ENCODE data around the gene VAPA. TPM values are rescaled to one million over a fixed set of nuclear protein-coding genes. Genes with fewer than 3 reads are reported as not detected.

The VAPA gene
- total RNA-seq, 6 experiments from 2014 or later: 184 to 237 (median 206) TPM

GRCh38 chr18:9985641-9986040, 71.8 kb downstream of the VAPA start:
- H3K4me3 Mint-ChIP-seq: no peak overlapping the region
- no peaks in the 10 kb centered on the region for H3K4me1 Mint-ChIP-seq (ENCODE audit: low read depth)
- no peak for DNase-seq
- TF ChIP-seq, protein P1, sequence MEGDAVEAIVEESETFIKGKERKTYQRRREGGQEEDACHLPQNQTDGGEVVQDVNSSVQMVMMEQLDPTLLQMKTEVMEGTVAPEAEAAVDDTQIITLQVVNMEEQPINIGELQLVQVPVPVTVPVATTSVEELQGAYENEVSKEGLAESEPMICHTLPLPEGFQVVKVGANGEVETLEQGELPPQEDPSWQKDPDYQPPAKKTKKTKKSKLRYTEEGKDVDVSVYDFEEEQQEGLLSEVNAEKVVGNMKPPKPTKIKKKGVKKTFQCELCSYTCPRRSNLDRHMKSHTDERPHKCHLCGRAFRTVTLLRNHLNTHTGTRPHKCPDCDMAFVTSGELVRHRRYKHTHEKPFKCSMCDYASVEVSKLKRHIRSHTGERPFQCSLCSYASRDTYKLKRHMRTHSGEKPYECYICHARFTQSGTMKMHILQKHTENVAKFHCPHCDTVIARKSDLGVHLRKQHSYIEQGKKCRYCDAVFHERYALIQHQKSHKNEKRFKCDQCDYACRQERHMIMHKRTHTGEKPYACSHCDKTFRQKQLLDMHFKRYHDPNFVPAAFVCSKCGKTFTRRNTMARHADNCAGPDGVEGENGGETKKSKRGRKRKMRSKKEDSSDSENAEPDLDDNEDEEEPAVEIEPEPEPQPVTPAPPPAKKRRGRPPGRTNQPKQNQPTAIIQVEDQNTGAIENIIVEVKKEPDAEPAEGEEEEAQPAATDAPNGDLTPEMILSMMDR (IDR thresholded peaks at IDR 0.05): no peak
- H3K27ac Mint-ChIP-seq: no peak overlapping the region
- H3K36me3 Mint-ChIP-seq (ENCODE audit: low read depth): no peaks in the 10 kb centered on the region
- no peaks in the 10 kb centered on the region for H3K9me3 Mint-ChIP-seq
- H3K27me3 Mint-ChIP-seq (ENCODE audit: insufficient read depth): peaks cover 7% of the 10 kb centered on the region

DNA sequence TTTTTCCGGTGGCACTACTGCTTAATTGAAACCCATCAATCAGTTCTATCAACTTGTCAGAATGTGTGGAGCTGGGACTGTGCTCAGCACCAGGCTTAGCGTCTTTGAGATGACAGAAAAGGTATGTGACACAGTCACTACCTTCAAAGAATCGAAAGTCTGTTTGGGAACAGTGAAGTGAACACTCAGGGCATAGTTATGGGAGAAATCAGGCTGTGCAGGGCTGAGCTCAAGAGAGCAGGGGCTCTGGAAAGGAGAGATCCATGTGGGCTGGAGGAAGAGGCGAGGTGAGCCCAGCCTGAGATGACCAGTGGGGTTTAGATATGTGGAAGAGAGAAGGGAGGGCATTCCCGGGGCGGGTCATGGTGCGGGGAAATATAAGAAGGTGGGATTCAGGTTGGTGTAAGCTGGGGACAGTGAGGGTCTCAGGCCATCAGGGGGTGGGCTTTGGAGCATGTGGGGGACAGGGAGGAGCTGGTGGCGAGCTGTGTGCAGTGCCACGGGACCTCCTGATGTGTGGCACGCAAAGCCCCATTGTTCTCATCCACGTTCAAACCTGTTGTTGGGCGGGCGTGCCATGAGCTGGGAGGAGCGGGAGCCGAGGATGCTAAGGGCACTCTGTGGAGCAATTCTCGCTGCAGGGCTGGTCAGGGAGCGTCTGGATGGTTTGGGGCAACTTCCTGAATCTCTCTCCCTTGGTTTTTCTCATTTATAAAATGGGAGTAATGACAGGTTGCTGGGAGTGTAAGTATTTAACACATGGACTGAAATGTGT, 72.5 kb downstream of the VAPA start:
- no peaks in the 10 kb centered on the region for H3K4me1 Mint-ChIP-seq (ENCODE audit: low read depth)
- H3K27me3 Mint-ChIP-seq (ENCODE audit: insufficient read depth): peaks cover 8% of the 10 kb centered on the region
- no peaks in the 10 kb centered on the region for H3K9me3 Mint-ChIP-seq
- no peak overlapping the region for H3K27ac Mint-ChIP-seq
- H3K4me3 Mint-ChIP-seq: no peak overlapping the region
- H3K36me3 Mint-ChIP-seq (ENCODE audit: low read depth): no peaks in the 10 kb centered on the region
- DNase-seq: no peak
- TF ChIP-seq, protein P1 (IDR thresholded peaks at IDR 0.05): no peak

- TF ChIP-seq, protein P1 (IDR thresholded peaks at IDR 0.05): no peak
- no peaks in the 10 kb centered on the region for H3K9me3 Mint-ChIP-seq
- no peak for DNase-seq
- H3K36me3 Mint-ChIP-seq (ENCODE audit: low read depth): no peaks in the 10 kb centered on the region
- no peak overlapping the region for H3K4me3 Mint-ChIP-seq
- no peaks in the 10 kb centered on the region for H3K4me1 Mint-ChIP-seq (ENCODE audit: low read depth)
- peaks cover 14% of the 10 kb centered on the region for H3K27me3 Mint-ChIP-seq (ENCODE audit: insufficient read depth)
- no peak overlapping the region for H3K27ac Mint-ChIP-seq
These were observed 73.5 kb downstream of the VAPA start for GRCh38 chr18:9987345-9987744.

DNA sequence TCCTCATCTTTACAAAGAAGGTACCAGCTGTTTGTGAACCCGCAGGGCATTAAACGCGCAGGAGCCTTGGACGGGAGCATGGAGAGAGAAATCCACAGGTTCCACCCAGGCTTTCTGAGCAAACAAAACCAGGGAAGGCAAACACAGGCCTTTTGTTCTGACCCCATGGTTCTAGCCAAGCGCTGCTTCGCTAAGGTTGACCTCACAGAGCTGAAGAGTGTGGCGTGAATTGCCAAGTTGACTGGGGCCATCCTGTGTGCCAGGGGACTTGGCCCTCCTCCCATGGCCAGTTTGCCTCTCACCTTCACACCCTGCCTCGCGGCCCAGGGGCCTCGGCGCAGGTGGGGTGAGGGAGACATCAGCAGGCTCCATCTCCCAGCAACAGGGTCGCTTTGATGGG, 74.1 kb downstream of the VAPA start:
- Mint-ChIP-seq H3K4me3 (no peak overlapping the region), H3K36me3 (ENCODE audit: low read depth) (no peaks in the 10 kb centered on the region), H3K4me1 (ENCODE audit: low read depth) (no peaks in the 10 kb centered on the region), H3K9me3 (no peaks in the 10 kb centered on the region), H3K27ac (no peak overlapping the region), H3K27me3 (ENCODE audit: insufficient read depth) (peaks cover 18% of the 10 kb centered on the region)
- no peak for DNase-seq
- TF ChIP-seq, protein P1 (IDR thresholded peaks at IDR 0.05): no peak

DNA sequence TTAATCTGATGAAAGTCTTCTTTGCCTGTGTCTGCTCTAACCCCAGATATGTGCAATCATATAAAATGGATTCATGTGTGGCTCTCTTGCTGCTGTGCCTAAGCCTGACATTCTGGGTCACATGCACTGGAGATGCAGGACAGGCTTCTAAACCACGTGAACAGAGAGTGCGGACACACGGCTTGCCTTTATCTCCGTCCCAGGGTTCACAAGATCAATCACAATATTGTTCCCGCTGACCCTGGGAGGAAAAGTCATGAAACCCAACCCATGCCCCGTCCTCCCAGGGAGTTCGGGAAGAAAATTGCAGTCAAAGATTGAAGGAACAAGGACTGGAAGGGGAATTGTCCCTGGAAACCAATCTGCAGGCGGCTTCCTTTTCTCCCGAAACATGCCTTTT, 74.8 kb downstream of the VAPA start:
- H3K36me3 Mint-ChIP-seq (ENCODE audit: low read depth): no peaks in the 10 kb centered on the region
- DNase-seq: no peak
- H3K27ac Mint-ChIP-seq: no peak overlapping the region
- no peaks in the 10 kb centered on the region for H3K9me3 Mint-ChIP-seq
- no peak overlapping the region for H3K4me3 Mint-ChIP-seq
- TF ChIP-seq, protein P1 (IDR thresholded peaks at IDR 0.05): no peak
- no peaks in the 10 kb centered on the region for H3K4me1 Mint-ChIP-seq (ENCODE audit: low read depth)
- H3K27me3 Mint-ChIP-seq (ENCODE audit: insufficient read depth): peaks cover 19% of the 10 kb centered on the region

Data from HFFc6 (cell line).